K562 (cell line): ENCODE results near the gene USP27X. TPM values are rescaled to one million over a fixed set of nuclear protein-coding genes. Genes with fewer than 3 reads are reported as not detected.

Source experiments
- ATAC-seq: fragments of 200-7000 bp; cut with Tn5 transposase; 3 replicates; pipeline ENCODE4 v1.9.1; 2020; ENCODE audit warnings: moderate library complexity
- BruUV-seq: library from RNA; stranded (reverse); fragments of 400-500 nt; replicated peaks from 2 replicates; lab custom pipeline; 2021; lab: Mats Ljungman, UMichigan
- CTCF ChIA-PET: fragments of 300-600 bp; formaldehyde crosslinking; extraction: SDS; loops from one replicate; lab custom pipeline; 2021; ENCODE audit warnings: low intra/inter-chr PET ratio; lab: Yijun Ruan, JAX
- POLR2A ChIA-PET: fragments of 300-600, 350-650 bp; sonication (Branson Sonifier 250); formaldehyde crosslinking; extraction: SDS; loops from one replicate; lab custom pipeline; 2021; ENCODE audit warnings: antibody characterized with exemption, inconsistent platforms; lab: Yijun Ruan, JAX
- DNase-seq, 4 experiments: peaks; one replicate each; pipeline versions ENCODE4 v3.0.0 to v3.0.0-alpha.2; 2011 to 2018; ENCODE audit warnings: low spot score in 3 of 4, mixed read lengths in 3 of 4; ENCODE audit errors: extremely low read depth in 1 of 4
- FAIRE-seq: peaks from 2 replicates; lab custom pipeline; 2011; peaks lifted over from hg19 to GRCh38; lab: Jason Lieb, UNC
- H2AFZ ChIP-seq: 2 replicates; pipeline ENCODE4 v1.6.0; 2011; ENCODE audit warnings: low read depth, low read length, control low read depth, inconsistent platforms
- H3K27ac ChIP-seq: fragments of 200-600 bp; 3 replicates; pipeline ENCODE4 v1.8.0; 2011; ENCODE audit warnings: low read depth, mild to moderate bottlenecking, control low read depth, inconsistent platforms, low read length, moderate library complexity, mixed read lengths; ENCODE audit errors: extremely low read depth
- H3K27me3 ChIP-seq, 2 experiments: fragments of 300-600 bp in 1 of 2; 2 replicates in 1 of 2; 3 replicates in 1 of 2; pipeline versions ENCODE4 v1.6.0 to v1.8.0; 2011; ENCODE audit warnings: inconsistent platforms in 2 of 2, low read length in 2 of 2, mild to moderate bottlenecking in 1 of 2, mixed read lengths in 1 of 2, moderate library complexity in 1 of 2; ENCODE audit not compliant: control insufficient read depth in 2 of 2, insufficient read depth in 2 of 2
- H3K36me3 ChIP-seq: fragments of 300-600 bp; 3 replicates; pipeline ENCODE4 v1.8.0; 2011; ENCODE audit warnings: mild to moderate bottlenecking, low read length, inconsistent platforms; ENCODE audit not compliant: control insufficient read depth, insufficient read depth
- H3K4me1 ChIP-seq, 2 experiments: fragments of 200-600 bp in 1 of 2; replicated peaks in 1 of 2; 2 replicates in 1 of 2; 3 replicates in 1 of 2; pipeline versions ENCODE4 v1.5.1 to v1.8.0; 2011; ENCODE audit warnings: inconsistent platforms in 2 of 2, low read length in 2 of 2, mild to moderate bottlenecking in 1 of 2, mixed read lengths in 1 of 2, moderate library complexity in 1 of 2; ENCODE audit not compliant: control insufficient read depth in 2 of 2, insufficient read depth in 2 of 2
- H3K4me2 ChIP-seq: 2 replicates; pipeline ENCODE4 v1.6.1; 2011; ENCODE audit warnings: low read length, control low read depth, inconsistent platforms, mixed read lengths; ENCODE audit not compliant: insufficient read depth
- H3K4me3 ChIP-seq: fragments of 200-600 bp; sonication (generic), shearing (Covaris generic); 2 replicates; pipeline ENCODE4 v1.5.1; 2016; ENCODE audit warnings: control low read depth, inconsistent platforms
- H3K79me2 ChIP-seq: fragments of 200-600 bp; 3 replicates; pipeline ENCODE4 v1.8.0; 2011; ENCODE audit warnings: low read length, inconsistent platforms; ENCODE audit not compliant: control insufficient read depth, insufficient read depth
- H3K9ac ChIP-seq, 2 experiments: 2 replicates each; pipeline versions ENCODE4 v1.6.0 to v1.6.1; 2011; ENCODE audit warnings: low read depth in 2 of 2, low read length in 2 of 2, control low read depth in 1 of 2, inconsistent platforms in 1 of 2, mild to moderate bottlenecking in 1 of 2, mixed read lengths in 1 of 2; ENCODE audit not compliant: insufficient read depth in 1 of 2
- H3K9me1 ChIP-seq: one replicate; pipeline ENCODE4 v1.6.0; 2011; ENCODE audit warnings: inconsistent platforms, mild to moderate bottlenecking, low read length, moderate library complexity; ENCODE audit not compliant: control insufficient read depth, insufficient read depth
- H3K9me3 ChIP-seq: replicated peaks from 2 replicates; pipeline ENCODE4 v1.5.1; 2011; ENCODE audit warnings: low read depth, low read length, inconsistent platforms; ENCODE audit not compliant: control insufficient read depth, insufficient read depth
- H4K20me1 ChIP-seq: replicated peaks from 2 replicates; pipeline ENCODE4 v1.6.1; 2011; ENCODE audit warnings: low read length, inconsistent platforms, mixed read lengths; ENCODE audit not compliant: control insufficient read depth, insufficient read depth
- CBFB ChIP-seq: sonication (generic); formaldehyde crosslinking; IDR thresholded peaks from 2 replicates; pipeline ENCODE4 v1.4.0; 2020; ENCODE audit warnings: mild to moderate bottlenecking, missing genetic modification reagents
- HMBOX1 ChIP-seq: sonication (generic); IDR thresholded peaks from 2 replicates; pipeline ENCODE4 v1.6.1; 2016
- HOXB6 ChIP-seq: fragments of 250-450 bp; sonication (Bioruptor Pico); IDR thresholded peaks from 2 replicates; pipeline ENCODE4 v1.5.1; 2022; ENCODE audit warnings: mild to moderate bottlenecking, borderline replicate concordance
- HSF4 ChIP-seq: fragments of 250-450 bp; sonication (Bioruptor Pico); IDR thresholded peaks from 2 replicates; pipeline ENCODE4 v2.1.2; 2022; ENCODE audit warnings: mild to moderate bottlenecking, moderate library complexity, borderline replicate concordance
- MAZ ChIP-seq, 2 experiments: fragments of 450-650 bp in 1 of 2; sonication (generic) in 1 of 2; formaldehyde crosslinking; IDR thresholded peaks in 1 of 2; conservative IDR thresholded peaks in 1 of 2; 2 replicates each; pipeline versions ENCODE4 v1.4.0 to v1.5.0; 2020; ENCODE audit warnings: mild to moderate bottlenecking in 1 of 2, missing genetic modification reagents in 1 of 2
- NFRKB ChIP-seq: fragments of 450-650 bp; IDR thresholded peaks from 2 replicates; pipeline ENCODE4 v1.6.1; 2016; ENCODE audit warnings: low read depth
- SNRNP70 ChIP-seq: fragments of 200-400 bp; formaldehyde crosslinking; optimal IDR thresholded peaks from 2 replicates; pipeline ENCODE3; 2017; ENCODE audit warnings: low read depth, low read length
- TBP ChIP-seq: optimal IDR thresholded peaks from 2 replicates; pipeline ENCODE3; 2011; ENCODE audit warnings: low read depth, low read length, improper control_type of control experiment
- ZBTB26 ChIP-seq: fragments of 450-650 bp; formaldehyde crosslinking; IDR thresholded peaks from 2 replicates; pipeline ENCODE4 v1.4.0; 2022; ENCODE audit warnings: missing genetic modification characterization
- ZBTB43 ChIP-seq: sonication (generic); formaldehyde crosslinking; IDR thresholded peaks from 2 replicates; pipeline ENCODE4 v1.8.0; 2023; ENCODE audit warnings: mild to moderate bottlenecking, missing genetic modification reagents
- ZNF232 ChIP-seq: sonication (generic); formaldehyde crosslinking; IDR thresholded peaks from 2 replicates; pipeline ENCODE4 v1.8.0; 2022; ENCODE audit warnings: mild to moderate bottlenecking, missing genetic modification reagents
- WGBS: fragments of 100-300 bp; shearing (Covaris generic); methylation state at CpG from one replicate; pipeline ENCODE4 v1.1.6; 2016; ENCODE audit warnings: low coverage, mixed read lengths; ENCODE audit not compliant: insufficient coverage; ENCODE audit errors: missing lambda C conversion rate; 5-methylcytosine and 5-hydroxymethylcytosine counted together
- in situ Hi-C: fragments of 300-500 bp; cut with MboI; formaldehyde crosslinking; loops from 4 replicates; pipeline ENCODE4 v1.15.0; 2018; ENCODE audit warnings: inconsistent platforms, mixed read lengths
- intact Hi-C: fragments of 100-400 bp; cut with micrococcal nuclease; formaldehyde crosslinking; loops from 2 replicates; pipeline ENCODE4 v1.14.2; 2022
- polyA plus RNA-seq, 8 experiments: library from polyadenylated mRNA; depleted of rRNA in 4 of 8; stranded (reverse) in 5 of 8; unstranded in 3 of 8; fragments of >200 nt; fragmentation: Nextera tagmentation in 2 of 8; fragmentation: Illumina TruSeq in 1 of 8; extraction: Ambion mirVana in 2 of 8; extraction: Trizol in 1 of 8; gene quantifications; 2 replicates each; pipeline versions ENCODE4 v1.2.1 to v1.2.3, GENCODE V29; 2011 to 2014; ENCODE audit warnings: inconsistent platforms in 1 of 8, missing spikeins in 1 of 8
- total RNA-seq, 7 experiments: library from RNA; depleted of rRNA in 6 of 7; stranded (reverse); fragments of >200 nt in 6 of 7; fragmentation: Illumina TruSeq in 2 of 7; extraction: Trizol in 2 of 7; gene quantifications; 2 replicates each; pipeline versions ENCODE4 v1.2.1 to v1.2.3, GENCODE V29; 2011 to 2021; ENCODE audit warnings: low replicate concordance in 1 of 7
- TF ChIP-seq, protein P1 (sequence below): fragments of 450-650 bp; IDR thresholded peaks from 2 replicates; pipeline ENCODE4 v1.6.1; 2016; ENCODE audit warnings: low read depth

USP27X gene
- total and polyA plus RNA-seq, 9 of the 15 experiments (the other 6 are each of a cell fraction or from before 2014, with no cell fraction given): 0.15 to 4.7 (median 1.6) TPM

DNA sequence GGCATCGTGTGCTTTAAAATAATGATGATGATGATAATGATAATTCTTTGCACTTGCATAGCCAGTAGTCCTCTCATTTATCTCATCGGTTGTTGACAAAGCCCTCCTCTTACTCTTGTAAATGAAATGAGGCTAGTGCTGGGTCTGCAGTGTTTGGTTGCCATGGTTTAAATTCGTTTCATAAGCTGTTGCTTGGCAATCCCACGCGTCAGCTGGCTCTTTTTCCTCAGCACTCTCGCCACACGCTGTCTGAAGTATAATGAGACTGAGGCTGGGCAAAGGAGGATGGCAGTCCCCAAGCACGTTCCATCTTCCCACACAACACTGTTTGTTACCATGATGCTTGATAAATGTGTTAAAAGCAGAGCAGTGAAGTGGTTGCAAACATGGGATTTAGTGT lies 34.7 kb upstream of the USP27X start:
- Histone ChIP-seq H2AFZ (no peak overlapping the region), H4K20me1 (no peaks in the 10 kb centered on the region), H3K79me2 (no peaks in the 10 kb centered on the region), H3K27ac (no peak overlapping the region), H3K9me3 (no peaks in the 10 kb centered on the region), H3K36me3 (no peaks in the 10 kb centered on the region), H3K27me3 (no peaks in the 10 kb centered on the region), H3K4me2 (no peak overlapping the region), H3K4me1 (peaks cover 0 to 18% of the 10 kb centered on the region in 2 experiments; a peak in 2 of 5 replicates), H3K4me3 (no peak overlapping the region), H3K9ac (no peak overlapping the region), H3K9me1 (no peaks in the 10 kb centered on the region)
- no peak for ATAC-seq
- intact Hi-C loops: no loop called here
- DNase-seq: no peak
- 24% methylated on average over 7 of the region's 8 CpGs for WGBS
- in situ Hi-C loops: no loop called here
- FAIRE-seq: no peak
- CTCF ChIA-PET: no interaction called here
- POLR2A ChIA-PET: no interaction called here
- BruUV-seq: no TSS peak
- TF ChIP-seq NFRKB (no peak), SNRNP70 (no peak), ZBTB26 (CRISPR knock-in tag) (no peak), TBP (no peak), CBFB (no peak), MAZ (CRISPR knock-in tag; conservative IDR thresholded peaks at IDR 0.05 in 1 of 2, IDR thresholded peaks at IDR 0.05 in 1 of 2) (no peak), ZBTB43 (CRISPR knock-in tag) (no peak), ZNF232 (no peak), HSF4 (CRISPR knock-in tag) (no peak), HMBOX1 (no peak), HOXB6 (no peak)
- TF ChIP-seq, protein P1, sequence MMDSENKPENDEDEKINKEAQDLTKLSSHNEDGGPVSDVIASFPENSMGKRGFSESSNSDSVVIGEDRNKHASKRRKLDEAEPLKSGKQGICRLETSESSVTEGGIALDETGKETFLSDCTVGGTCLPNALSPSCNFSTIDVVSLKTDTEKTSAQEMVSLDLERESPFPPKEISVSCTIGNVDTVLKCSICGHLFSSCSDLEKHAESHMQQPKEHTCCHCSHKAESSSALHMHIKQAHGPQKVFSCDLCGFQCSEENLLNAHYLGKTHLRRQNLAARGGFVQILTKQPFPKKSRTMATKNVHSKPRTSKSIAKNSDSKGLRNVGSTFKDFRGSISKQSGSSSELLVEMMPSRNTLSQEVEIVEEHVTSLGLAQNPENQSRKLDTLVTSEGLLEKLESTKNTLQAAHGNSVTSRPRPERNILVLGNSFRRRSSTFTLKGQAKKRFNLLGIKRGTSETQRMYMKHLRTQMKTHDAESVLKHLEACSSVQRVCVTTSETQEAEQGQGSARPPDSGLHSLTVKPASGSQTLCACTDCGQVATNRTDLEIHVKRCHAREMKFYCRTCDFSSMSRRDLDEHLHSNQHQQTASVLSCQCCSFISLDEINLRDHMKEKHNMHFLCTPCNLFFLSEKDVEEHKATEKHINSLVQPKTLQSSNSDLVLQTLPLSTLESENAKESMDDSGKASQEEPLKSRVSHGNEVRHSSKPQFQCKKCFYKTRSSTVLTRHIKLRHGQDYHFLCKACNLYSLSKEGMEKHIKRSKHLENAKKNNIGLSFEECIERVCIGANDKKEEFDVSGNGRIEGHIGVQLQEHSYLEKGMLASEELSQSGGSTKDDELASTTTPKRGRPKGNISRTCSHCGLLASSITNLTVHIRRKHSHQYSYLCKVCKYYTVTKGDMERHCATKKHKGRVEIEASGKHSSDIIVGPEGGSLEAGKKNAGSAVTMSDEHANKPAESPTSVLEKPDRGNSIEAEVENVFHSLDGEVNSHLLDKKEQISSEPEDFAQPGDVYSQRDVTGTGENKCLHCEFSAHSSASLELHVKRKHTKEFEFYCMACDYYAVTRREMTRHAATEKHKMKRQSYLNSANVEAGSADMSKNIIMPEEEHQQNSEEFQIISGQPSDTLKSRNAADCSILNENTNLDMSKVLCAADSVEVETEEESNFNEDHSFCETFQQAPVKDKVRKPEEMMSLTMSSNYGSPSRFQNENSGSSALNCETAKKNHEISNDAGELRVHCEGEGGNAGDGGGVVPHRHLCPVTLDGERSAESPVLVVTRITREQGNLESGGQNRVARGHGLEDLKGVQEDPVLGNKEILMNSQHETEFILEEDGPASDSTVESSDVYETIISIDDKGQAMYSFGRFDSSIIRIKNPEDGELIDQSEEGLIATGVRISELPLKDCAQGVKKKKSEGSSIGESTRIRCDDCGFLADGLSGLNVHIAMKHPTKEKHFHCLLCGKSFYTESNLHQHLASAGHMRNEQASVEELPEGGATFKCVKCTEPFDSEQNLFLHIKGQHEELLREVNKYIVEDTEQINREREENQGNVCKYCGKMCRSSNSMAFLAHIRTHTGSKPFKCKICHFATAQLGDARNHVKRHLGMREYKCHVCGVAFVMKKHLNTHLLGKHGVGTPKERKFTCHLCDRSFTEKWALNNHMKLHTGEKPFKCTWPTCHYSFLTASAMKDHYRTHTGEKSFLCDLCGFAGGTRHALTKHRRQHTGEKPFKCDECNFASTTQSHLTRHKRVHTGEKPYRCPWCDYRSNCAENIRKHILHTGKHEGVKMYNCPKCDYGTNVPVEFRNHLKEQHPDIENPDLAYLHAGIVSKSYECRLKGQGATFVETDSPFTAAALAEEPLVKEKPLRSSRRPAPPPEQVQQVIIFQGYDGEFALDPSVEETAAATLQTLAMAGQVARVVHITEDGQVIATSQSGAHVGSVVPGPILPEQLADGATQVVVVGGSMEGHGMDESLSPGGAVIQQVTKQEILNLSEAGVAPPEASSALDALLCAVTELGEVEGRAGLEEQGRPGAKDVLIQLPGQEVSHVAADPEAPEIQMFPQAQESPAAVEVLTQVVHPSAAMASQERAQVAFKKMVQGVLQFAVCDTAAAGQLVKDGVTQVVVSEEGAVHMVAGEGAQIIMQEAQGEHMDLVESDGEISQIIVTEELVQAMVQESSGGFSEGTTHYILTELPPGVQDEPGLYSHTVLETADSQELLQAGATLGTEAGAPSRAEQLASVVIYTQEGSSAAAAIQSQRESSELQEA: no peak
